WERI-Rb-1 (cell line): ENCODE results near the gene HDAC9.

Source experiments
- DNase-seq: peaks from one replicate; pipeline ENCODE4 v3.0.0-alpha.2; 2020
- H3K27ac ChIP-seq: fragments of 250-450 bp; sonication (Bioruptor Pico); 2 replicates; pipeline ENCODE4 v1.5.1; 2020; ENCODE audit warnings: mild to moderate bottlenecking, moderate library complexity
- H3K27me3 ChIP-seq: fragments of 250-450 bp; sonication (Bioruptor Pico); 2 replicates; pipeline ENCODE4 v1.5.1; 2021; ENCODE audit warnings: mild to moderate bottlenecking, low read depth, moderate library complexity; ENCODE audit not compliant: insufficient read depth, severe bottlenecking
- H3K36me3 ChIP-seq: fragments of 250-450 bp; sonication (Bioruptor Pico); 2 replicates; pipeline ENCODE4 v1.5.1; 2020; ENCODE audit warnings: mild to moderate bottlenecking, moderate library complexity
- H3K4me3 ChIP-seq: 2 replicates; pipeline ENCODE4 v1.5.1; 2011; ENCODE audit warnings: low read depth, mild to moderate bottlenecking, control low read depth, low read length
- H3K9me3 ChIP-seq: fragments of 250-450 bp; sonication (Bioruptor Pico); 2 replicates; pipeline ENCODE4 v1.5.1; 2021; ENCODE audit warnings: mild to moderate bottlenecking, moderate library complexity; ENCODE audit not compliant: severe bottlenecking
- CTCF ChIP-seq: IDR thresholded peaks from 2 replicates; pipeline ENCODE4 v1.5.1; 2011; ENCODE audit warnings: low read depth, mild to moderate bottlenecking, control low read depth, inconsistent platforms, low read length

Gene HDAC9

GRCh38 chr7:18760631-18761445 lies 265.3 kb downstream of the HDAC9 start:
- Histone ChIP-seq H3K4me3 (no peak overlapping the region), H3K27me3 (no peaks in the 10 kb centered on the region)
- DNase-seq, result no peak

GRCh38 chr7:18762189-18762588 lies 266.6 kb downstream of the HDAC9 start:
- no peak for TF ChIP-seq CTCF
- Histone ChIP-seq H3K27me3 (no peaks in the 10 kb centered on the region), H3K27ac (no peak overlapping the region), H3K36me3 (no peaks in the 10 kb centered on the region), H3K4me3 (no peak overlapping the region), H3K9me3 (no peaks in the 10 kb centered on the region)
- DNase-seq, result no peak

More at GRCh38 chr7:18760631-18761445, 265.3 kb downstream of the HDAC9 start:
- H3K36me3 ChIP-seq, result no peaks in the 10 kb centered on the region
- no peaks in the 10 kb centered on the region for H3K9me3 ChIP-seq
- TF ChIP-seq CTCF, result no peak
- H3K27ac ChIP-seq, result no peak overlapping the region

- no peaks in the 10 kb centered on the region for H3K27me3 ChIP-seq
- H3K4me3 ChIP-seq, result no peak overlapping the region
- H3K9me3 ChIP-seq, result no peaks in the 10 kb centered on the region
- TF ChIP-seq CTCF, result no peak
- H3K27ac ChIP-seq, result no peak overlapping the region
- DNase-seq, result no peak
- no peaks in the 10 kb centered on the region for H3K36me3 ChIP-seq
Observed at GRCh38 chr7:18768256-18768655, 272.7 kb downstream of the HDAC9 start.

- Histone ChIP-seq H3K9me3 (no peaks in the 10 kb centered on the region), H3K36me3 (no peaks in the 10 kb centered on the region), H3K27ac (no peak overlapping the region), H3K4me3 (no peak overlapping the region), H3K27me3 (no peaks in the 10 kb centered on the region)
- no peak for DNase-seq
- no peak for TF ChIP-seq CTCF
Observed at GRCh38 chr7:18770154-18770811, 274.7 kb downstream of the HDAC9 start.

- Histone ChIP-seq H3K9me3 (no peaks in the 10 kb centered on the region), H3K27me3 (no peaks in the 10 kb centered on the region), H3K4me3 (no peak overlapping the region), H3K36me3 (no peaks in the 10 kb centered on the region), H3K27ac (no peak overlapping the region)
- no peak for TF ChIP-seq CTCF
- DNase-seq, result no peak
Observed at GRCh38 chr7:18770822-18771221, 275.3 kb downstream of the HDAC9 start.
